OCI-M1 (cell line): ENCODE data around the gene TMCO2.
"Not testable (repeated sequence)": the region's sequence is repeated elsewhere in the genome, so short reads cannot be mapped to it uniquely, and the experiment has no call there.

ENCODE experiments used
- DNase-seq: peaks from one replicate; lab custom pipeline; 2025; lab: John Stamatoyannopoulos, UW

Gene TMCO2

DNA sequence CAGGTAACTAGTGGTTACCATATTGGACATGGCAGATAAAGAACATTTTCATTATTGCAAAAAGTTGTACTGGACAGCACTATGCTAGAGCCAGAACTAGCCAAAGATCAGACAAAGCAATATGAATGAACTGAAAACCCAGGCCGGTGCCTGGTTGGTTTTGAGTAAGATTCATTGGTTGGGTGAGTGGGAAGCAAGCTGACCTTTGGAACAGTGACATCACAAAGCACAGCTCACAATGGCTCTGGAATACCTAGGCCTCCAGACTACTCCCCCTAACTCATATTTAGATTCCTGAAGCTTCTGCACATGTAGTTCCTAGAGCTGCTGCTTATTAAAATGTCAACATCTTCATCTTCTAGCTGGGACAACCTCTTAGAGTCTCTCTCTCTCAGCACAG lies at the start of gene TMCO2:
Gene TMCO2, plus strand, starts transcription at position 283 of the 400 bp plus-strand sequence. Its CDS starts 57 bp downstream, at position 340.
- DNase-seq = no peak

DNA sequence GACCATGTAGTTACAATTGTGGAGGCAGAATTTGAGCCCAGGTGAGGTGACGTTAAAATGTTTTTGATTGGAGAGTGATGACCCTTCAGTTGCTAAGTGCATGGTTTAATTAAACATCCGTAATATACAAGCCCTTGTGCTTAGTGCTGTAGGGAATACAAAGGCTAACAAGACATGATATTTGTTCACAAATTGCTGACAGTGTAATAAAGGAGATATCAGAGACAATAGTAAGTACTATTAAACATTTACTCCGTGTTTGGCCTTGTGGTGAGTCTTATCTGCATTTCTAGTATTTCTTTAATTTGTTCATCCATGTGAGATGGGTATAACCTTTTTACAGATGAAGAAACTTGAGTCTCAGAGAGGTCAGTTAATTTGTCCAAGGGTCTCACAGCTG lies 48.6 kb upstream of the TMCO2 start:
- no peak for DNase-seq

DNA sequence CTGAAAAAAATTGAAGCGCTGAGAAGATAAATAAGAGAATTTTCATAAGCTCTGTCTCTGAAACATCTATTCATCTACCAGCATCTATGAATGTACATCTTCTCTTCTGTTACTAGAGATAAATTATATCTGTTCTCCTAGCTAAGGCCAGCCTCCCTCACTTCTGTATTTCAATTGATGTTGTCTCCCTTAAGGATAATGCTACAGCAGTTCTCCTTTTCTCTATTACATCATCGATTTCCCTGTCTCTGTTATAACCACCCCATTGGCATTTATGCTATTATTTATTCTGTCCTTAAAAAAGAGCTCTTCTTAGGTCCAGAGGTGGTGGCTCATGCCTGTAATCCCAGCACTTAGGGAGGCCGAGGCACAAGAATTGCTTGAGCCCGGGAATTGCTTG lies 42.9 kb upstream of the TMCO2 start:
- DNase-seq = peak; percentile 37

DNA sequence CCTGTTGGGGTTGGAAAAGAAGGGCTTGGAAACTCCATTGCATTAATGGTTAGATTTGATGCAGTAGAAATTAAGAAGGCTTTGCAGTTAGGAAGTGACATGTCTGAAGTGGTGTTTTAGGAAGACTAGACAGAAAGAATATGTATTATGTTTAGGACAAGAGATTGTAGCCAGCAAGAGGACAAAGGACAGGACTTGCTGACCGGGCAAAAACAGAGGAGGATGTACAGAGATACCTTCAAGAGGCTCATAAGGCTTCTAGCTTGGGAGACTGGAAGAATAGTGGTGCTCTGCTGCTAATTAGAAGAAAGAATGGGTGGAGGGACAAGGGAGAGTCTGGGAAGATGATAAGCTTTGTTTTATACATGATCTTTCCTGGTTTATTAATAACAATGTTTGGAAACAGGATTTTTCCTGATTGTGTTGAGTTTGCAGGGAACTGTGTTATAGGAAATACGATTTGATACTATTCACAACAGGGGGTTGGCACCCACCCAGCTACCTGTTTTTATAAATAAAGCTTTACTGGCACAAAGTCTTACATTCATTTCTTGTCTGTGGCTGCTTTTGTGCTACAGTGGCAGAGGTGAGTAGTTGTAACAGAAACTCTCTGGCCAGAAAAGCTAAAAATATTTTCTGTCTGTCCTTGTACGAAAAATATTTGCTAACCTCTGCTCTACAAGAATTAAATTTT lies 37.1 kb upstream of the TMCO2 start:
- no peak for DNase-seq

DNA sequence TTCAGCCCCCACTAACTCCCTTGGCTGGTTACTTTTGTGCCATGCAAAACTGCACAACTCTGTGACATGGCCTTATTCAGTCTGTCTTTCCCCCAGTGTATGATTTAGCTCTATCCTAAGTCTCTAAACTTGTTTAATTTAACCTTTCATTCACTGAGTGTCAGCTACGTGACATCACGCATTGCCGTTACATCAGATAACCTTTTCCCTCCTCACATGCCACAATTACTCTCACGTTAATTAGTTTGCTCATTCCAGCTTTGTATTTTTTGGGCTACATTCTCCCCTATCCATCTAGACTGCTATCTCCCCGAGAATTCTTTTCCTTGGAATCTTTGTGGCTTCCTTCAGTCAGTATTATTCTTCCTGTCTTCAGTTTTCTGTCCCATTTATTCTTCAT lies 29.4 kb upstream of the TMCO2 start:
- DNase-seq = no peak

DNA sequence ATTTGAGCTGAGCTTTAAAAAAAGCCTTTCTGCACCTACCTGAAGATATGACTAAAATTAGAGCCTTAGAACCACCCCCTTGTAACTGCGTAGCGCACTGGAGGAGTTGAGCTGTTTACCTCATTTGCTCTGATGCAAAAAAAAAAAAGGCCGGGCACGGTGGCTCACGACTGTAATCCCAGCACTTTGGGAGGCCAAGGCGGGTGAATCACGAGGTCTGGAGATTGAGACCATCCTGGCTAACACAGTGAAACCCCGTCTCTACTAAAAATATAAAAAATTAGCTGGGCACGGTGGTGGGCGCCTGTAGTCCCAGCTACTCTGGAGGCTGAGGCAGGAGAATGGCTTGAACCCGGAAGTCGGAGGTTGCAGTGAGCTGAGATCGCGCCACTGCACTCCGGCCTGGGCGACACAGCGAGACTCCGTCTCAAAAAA lies 26.2 kb upstream of the TMCO2 start:
- not testable (repeated sequence) for DNase-seq

DNA sequence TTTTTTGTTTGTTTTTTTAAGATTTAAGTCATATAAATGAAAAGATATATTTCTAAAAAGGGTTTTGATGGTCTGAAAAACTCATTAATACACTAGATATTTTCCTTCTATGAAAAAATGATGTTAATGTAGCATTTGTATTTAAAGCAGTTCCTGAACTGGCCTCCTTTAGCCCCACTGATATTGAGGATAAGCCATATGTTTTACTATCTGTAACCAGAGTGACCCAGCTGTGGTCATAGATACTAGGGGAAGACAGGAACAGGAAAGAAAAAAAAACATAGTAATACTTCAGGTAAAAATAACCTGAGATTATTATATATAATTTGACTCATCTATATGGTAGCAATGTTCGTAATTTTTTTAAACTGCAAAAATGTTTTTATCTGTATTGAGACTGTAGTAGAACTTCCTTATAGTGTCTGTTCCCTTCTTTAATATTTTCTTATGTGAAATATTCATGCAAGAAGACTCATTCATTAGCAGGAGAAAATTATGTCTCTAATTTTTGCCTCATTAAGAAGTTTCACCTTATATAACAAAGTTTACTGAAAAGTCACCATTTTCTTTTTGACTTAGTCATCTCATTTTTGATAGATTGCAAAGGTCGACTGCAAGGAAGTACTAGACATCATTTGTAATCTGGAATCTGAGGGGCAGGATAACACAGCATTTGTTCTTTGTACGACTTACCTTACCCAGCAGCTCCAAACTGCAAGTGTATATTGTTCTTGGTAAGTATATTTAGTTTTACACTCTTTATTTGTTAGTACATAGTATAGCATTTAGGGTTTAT lies 25.6 kb upstream of the TMCO2 start:
- DNase-seq = peak; percentile 22

DNA sequence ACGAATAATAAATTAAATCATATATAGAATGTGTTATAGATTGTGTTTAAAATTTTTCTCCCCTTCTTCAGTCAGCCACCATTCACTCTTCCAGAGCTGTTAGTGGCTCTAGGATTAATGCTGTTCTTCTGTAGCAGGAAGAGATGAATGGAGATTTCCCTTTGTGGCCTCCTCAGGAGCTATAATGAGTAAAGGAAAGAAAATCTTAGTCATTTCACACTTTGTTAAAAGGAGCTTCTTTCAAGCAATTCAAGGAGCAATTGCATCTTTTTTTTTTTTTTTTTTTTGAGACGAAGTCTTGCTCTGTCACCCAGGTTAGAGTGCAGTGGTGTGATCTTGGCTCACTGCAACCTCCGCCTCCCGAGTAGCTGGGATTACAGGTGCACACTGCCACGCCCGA lies 23.7 kb upstream of the TMCO2 start:
- DNase-seq = no peak

DNA sequence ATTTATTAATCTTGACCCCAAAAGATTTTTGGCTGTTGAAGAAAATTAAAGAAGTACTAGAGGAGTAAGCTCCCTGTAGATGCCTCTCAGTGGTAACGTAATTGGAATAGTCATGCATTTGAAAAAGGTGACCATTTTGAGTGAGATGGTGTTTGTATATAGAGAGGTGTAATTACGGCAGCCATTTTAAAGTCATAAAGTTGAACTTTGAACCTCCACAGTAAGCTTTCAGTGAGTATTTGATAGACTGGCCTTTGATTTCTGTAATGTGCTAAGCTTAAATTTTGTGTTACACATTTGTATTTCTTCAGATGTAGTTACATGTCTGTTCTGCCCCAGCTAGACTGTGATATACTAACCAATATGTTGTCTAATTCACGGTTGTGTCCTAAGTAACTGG lies 21.5 kb upstream of the TMCO2 start:
- no peak for DNase-seq

DNA sequence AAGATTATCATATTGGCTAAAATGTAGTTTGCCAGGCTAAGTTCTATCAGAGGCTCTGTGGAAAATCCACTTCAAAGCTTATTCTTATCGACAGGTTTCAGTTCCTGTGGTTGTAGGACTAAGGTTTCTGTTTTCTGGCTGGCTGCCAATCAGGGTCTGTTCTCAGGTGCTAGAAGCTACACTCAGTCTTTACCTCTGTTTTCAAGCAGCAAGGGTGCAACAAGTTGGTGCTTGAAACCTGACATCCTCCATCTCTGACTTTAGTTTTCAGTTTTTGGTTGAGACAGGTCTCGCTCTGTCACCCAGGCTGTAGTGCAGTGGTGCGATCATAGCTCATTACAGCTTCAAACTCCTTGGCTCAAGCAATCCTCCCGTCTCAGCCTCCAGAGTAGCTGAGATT lies 15.3 kb upstream of the TMCO2 start:
- DNase-seq = no peak

DNA sequence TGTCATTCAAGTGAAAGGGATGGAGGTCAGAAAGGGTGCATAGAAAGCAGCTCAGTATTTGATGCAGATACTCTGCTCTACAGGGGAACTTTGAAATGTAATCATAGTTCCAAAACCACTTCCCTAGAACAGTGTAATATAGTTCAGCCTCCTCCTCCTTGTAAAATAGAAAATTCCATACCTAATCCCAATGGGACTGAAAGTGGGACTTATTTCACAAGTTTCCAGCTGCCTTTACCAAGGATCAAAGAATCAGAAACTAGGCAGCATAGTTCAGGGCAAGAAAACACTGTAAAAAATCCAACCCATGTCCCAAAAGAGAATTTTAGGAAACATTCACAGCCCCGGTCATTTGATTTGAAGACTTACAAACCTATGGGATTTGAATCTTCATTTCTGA lies 8.1 kb upstream of the TMCO2 start:
- no peak for DNase-seq

DNA sequence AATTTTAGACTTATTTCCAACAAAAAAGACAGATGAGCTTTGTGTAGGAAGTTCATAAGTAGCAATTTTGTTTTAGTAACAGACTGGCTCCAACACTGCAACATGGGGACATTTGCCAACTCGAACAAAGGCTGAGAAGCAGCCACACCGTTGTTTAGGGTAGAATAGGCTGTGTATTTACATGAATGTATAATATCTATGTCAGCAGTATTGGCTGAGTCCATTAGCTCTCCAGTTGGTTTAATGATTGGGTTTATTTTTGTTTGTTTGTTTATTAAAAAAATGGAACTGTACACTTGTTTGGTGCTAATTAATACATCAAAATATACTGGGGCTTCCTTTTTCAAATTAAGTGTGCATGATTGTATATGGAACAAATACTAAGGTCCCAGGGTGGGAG lies 7.3 kb upstream of the TMCO2 start:
- DNase-seq = no peak

DNA sequence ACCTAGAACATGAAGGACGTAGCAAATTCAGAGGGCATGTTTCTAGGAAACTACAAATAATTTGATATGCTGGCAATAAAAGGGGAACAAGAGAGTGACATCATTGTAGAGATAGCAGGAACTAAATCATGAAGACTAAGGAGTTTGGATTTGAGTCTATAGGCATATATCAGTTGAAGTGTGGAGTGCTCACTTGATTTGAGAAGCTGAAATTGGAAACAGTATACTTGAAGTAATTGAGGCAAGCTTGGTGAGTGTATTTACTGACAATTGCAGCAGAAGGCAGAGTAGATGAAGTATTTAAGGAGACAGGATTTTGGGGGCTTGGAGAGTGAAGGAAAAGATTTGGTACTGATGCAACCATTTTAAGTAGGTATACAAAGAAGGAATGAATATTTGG lies 6.4 kb upstream of the TMCO2 start:
- peak; percentile 7 for DNase-seq

DNA sequence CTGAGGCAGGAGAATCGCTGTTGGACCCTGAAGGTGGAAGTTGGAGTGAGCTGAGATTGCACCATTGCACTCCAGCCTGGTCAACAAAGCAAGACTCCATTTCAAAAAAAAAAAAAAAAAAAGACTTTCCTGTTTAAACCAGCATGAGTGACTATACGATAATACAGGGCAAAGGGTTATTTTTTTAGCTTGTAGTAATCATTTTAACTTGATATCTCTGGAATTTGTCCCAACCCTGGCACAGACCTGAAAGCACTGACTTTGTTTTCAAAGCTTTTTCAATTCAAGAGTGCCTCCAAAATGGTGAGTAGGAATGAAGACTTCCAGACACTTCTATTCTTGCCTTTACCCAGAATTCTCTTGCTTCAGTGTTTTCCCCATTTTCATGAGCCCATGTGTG lies 4.4 kb upstream of the TMCO2 start:
- no peak for DNase-seq

DNA sequence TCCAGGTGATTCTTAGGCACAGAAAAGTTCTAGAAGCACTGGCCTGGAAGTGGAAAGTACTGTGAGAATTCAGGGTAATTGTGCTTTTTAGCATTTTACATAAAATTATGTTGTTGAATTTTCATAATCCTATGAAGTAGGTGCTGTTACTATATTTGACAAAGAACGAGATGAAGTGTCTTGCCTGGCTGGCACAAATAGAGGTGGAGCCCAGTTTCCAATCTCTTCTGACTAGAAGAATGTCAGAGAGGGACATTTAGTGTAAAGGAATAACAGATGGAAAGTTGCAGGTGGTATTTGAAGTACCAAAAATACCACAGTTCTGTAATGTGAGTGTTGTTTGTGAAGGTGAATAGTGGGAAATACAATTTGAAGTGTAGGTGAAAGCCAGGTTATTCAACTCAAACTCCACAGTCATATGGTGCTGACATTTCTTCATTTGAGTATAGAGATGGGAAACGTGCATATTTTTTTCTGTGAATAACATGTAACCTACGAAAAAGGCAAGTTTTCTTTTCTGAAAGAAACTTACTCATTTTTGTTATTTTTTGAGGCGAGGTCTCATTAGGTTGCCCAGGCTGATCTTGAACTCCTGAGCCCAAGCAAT lies 3.5 kb upstream of the TMCO2 start:
- DNase-seq = no peak

DNA sequence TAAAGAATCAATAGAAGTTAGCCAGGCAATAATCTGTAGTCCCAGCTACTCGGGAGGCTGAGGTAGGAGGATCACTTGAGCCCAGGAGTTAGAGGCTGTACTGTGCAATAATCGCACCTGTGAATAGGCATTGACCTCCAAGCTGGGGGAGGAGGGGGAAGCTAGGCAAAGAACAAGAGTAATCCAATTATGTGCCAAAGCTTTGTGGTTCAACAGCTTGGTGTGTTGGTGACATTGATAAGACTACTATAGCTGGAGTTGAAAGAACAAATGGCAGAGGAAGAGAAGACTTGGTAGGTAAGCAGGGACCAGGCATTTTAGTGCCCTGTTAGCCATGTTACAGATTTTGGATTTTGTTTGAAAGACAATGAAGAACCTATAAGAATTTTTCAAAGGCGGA lies 2.1 kb upstream of the TMCO2 start:
- peak; percentile 15 for DNase-seq

DNA sequence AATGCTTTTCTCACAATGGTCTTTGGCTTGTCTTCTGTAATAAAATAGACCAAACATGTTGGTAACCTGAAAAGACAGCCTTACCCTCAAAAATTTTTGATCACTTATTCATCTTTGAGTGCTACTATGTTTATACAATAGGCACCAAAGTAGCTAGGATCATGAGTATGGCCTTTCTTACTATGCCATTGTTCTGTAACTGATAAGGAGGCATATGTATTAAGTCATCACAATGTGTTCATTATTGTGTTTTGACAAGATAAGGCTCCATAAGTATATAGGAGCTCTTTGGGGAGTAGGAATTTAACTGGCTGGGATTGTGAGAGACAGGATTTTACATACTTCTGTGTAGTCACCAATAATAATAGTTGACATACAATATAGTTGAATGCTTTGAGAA lies 675 bp downstream of the TMCO2 start:
- DNase-seq = peak; percentile 60

DNA sequence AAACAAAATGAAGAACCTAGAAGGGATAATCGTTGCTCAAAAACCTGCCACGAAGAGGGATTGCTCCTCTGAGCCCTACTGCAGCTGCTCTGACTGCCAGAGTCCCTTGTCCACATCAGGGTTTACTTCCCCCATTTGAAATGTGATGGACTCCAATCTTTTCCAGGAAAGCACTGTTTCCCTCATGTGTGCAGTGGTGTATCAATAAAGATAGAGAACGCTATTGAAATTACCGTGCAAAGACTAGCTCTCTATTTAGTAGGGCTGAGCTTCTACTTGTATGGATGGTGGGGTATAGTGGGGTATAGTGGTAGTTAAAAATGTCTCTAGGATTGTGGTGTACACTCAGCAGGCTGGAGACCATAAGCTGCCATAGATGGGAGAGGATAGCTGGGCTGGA lies 3.7 kb downstream of the TMCO2 start:
- DNase-seq = no peak

DNA sequence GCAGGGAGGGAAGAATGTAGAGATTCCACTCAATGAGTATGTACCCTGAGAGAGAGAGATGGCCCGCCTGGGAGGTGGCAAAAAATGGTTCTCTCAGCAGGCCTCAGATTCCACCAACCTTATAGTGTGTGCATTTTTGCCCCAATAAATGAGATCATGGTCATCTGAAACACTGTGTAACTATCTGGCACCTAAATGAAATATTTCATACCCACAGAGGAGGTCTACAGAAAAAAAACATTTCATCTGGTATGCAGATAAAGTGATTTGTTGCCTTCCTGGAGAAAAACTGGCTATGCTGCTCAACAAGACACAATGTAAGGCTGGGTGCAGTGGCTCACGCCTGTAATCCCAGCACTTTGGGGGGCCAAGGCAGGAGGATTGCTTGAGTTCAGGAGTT lies 4.9 kb downstream of the TMCO2 start:
- no peak for DNase-seq

DNA sequence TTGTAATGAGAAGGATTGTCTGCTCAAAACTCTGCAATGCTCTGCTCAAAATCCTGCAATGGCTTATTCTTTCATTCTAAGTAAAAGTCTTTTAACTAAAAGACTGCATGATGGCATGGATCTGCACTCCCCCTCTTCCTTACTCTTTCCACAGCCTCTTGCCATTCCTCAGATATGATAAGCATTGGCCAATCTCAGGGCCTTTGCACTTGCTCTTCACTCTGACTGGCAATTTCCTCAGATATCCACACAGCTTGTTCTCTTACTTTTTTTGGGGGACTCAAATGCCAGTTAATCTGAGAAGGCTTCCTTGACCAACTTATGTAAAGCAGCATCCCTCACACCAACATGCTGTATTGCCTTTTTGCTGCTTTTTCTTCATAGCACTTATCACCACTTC lies 7.5 kb downstream of the TMCO2 start:
- DNase-seq = no peak

DNA sequence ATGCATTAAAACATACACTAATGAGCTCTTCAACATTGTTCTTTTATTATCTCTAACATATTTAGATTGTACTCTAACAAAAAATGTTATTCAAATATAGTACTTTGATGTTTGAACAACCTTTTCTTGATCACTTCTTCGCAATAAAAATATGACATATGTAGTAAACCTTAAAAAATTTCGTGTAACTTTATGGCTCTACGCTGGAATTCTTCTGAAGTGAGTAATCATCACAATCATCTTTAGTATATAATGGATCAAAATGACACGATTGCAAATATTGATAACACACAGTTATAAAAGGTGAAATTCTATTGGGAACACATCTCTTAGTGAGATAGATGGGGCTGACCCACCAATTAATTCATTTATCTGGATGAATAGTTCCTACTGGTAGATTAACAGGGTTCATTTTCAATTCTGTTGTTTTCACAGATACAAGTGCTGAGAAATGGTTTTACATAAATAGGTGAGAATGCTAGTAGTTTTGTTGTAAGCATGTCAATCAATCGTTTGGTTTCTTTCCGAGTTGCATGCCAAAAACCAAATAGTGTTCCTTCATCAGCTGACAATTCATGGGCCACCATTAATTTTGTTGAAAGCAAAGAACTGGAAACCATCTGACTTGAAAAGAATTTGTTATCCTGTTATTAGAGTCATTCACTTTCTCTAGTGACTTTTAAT lies 8.8 kb downstream of the TMCO2 start:
- peak; percentile 32 for DNase-seq

DNA sequence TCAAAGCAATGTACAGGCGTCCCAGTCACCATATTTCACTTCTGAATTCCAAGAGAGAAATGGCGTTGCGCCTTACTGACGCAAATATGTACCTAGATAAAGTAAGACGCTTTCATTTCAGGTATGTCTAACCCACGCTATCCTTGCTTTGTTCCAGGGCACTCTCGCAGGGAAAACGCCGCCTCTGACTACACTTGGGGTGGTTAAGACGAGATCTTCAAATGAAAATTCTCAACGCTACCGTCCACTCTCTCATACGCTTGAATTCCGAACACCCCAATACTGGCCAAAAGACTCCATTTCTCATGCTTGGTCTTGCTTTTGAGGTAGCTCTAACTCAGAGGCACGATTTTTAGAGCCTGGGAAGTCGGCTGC lies 9.6 kb downstream of the TMCO2 start:
- no peak for DNase-seq
